Fibroblast of peridontal ligament (primary cell): ENCODE measurements around the gene MAGT1.
"Not testable (repeated sequence)": the region's sequence is repeated elsewhere in the genome, so short reads cannot be mapped to it uniquely, and the experiment has no call there.

Experiments used
- DNase-seq: peaks from one replicate; pipeline ENCODE4 v3.0.0-alpha.2; 2010; ENCODE audit errors: extremely low read depth

MAGT1 gene

DNA sequence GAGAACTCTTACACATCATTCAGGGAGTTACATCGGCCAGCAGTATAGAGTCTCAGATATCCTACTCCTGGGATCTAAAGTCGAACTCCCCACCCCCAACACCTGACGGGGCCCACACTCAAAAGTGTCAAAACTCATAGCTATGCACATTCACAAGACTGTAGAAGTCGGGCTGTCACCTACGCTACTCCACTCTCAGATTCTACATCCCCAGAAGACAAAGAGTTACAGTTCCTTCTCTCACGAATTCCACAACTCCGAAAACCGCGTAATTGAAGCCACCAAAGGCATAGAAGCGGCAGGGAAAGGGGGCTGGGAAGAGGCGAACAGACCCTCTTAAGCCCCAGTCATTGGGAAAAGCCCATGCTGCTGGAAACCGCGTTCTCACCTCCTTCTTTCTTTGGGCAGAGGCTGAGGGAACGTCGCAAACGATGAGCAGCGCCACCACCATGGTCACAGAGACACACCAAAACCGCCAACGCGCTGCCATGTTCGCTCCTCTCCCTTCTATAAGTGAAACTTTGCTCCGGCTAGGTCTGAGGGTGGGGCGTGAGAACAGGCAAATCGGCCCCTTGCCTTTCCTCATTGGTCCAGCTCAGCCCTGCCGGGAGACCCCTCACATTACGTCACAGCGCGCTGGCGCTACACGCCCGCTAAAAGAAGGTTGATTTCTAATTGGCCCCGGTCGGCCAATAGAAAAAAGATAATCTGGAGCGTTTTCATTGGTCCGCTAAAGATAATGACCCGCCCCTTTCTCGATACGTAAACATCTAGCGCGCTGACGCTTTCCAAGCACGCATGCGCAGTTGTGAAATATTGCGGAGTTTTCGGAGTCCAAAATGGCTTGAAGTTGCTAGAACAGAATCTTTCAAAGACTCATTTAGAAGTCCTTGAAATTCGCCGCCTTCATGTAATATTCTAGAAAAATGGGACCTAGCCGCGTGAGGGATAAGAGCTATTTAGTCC, at the start of gene MAGT1:
TSS of gene MAGT1 (minus strand) at position 515 of the 966 bp plus-strand sequence. CDS start at position 490, 25 bp downstream.
- peak; percentile 98 for DNase-seq

DNA sequence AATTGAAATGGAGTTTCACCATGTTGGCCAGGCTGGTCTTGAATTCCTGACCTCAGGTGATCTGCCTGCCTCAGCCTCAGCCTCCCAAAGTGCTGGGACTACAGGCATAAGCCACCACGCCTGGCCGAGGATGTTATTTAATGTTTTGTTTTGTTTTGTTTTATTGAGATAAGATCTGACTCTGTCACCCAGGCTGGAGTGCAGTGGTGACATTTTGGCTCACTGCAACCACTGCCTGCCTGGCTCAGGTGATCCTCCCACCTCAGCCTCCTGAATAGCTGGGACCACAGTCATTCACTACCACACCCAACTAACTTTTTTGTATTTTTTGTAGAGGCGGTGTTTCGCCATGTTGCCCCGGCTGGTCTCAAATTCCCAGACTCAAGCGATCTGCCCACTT, 49.8 kb upstream of the MAGT1 start:
- DNase-seq: not testable (repeated sequence)

DNA sequence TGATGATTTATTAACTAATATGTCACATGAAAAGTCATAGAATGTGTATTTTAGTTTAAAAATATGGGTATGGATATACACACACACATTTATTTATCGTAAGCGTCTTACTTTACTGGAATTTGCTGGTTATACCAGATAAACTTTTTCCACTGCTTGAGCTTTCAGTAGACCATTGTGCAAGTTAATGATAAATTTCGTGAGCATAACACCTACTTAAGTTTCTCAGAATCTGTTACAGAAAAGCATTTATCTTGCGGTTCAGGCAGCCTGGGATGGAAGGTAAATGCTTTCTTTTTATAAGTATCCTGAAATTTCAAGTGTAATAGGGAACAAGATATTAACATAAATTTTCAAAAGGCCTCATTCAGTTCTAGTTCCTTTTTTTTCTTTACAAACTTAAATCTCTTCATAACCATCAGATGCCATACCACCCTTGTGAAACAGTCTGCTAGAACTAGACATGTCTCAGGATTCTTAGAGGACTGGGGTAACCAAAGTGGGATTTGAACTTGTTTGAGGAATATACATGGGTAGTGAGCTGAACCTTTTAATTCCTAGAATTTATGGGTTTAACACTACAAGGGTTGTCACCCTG, 42.9 kb upstream of the MAGT1 start:
- DNase-seq: no peak

DNA sequence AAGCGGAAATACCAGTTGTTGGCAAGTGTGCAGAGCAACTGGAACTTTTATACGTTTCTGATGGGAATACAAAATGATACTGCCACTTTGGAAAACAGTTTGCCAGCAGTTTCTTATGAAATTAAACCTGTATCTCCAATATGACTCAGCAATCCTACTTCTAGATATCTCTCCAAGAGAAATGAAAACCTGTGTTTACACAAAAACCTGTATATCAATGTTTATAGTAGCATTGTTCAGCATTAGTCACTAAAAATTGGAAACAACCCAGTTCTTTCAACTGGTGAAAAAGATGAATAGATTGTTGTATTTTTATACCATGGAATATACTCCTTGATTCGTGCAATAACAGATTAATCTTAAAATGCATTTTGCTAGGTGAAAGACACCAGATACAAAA, 42.1 kb upstream of the MAGT1 start:
- DNase-seq: peak; percentile 34

DNA sequence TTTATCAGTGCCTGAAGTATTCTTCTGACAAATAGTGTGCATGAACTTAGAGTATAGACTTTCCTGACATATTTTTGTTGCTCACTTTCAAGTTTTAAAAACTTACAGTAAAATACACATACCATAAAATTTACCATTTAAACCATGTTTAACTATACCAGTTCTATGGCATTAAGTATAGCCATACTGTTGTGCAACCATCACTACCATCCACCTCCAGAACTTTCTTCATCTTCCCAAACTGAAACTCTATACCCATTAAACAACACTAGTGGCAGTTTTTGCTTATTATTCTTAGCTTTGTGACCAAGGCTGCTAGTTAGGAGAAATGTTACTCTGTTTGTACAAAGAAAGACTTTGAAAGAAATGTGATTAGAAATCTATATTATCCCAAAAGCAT, 41.1 kb upstream of the MAGT1 start:
- peak; percentile 10 for DNase-seq

DNA sequence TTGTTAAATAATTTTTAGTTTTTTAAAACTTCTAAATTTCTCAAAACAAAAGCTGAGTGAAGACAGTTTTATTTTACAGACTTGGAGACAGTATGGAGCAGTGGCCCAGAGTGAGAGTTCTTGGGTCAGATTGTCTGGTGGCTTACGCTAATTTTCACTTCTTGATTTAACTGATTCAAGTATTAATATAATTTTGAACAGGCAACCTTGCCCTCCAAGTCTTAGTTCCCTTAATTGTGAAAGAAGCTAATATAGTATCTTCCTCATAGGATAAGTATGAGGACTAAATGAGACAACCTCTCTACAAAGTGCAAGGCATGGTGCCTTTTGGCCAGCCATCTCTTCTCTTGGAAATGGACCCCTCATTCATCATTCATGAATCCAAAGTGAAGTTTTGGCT, 40.7 kb upstream of the MAGT1 start:
- no peak for DNase-seq

DNA sequence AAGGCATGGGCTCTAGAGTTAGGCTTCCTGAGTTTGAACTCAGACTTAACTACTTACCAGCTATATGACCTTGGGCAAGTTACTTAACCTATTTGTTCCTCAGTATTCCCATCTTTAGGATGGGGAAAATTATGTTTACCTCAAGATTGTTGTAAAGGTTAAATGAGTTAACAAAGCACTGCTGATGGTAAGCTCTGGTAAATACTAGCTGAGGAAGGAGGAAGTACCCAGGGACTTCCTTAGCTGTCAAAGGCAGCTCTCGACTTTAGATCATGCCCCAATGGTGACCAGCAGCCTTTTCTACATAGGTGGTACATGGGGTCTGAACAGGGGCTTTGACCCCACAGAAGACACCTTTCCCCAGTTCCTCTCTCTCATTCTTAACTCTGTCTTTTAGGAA, 35.3 kb upstream of the MAGT1 start:
- no peak for DNase-seq

DNA sequence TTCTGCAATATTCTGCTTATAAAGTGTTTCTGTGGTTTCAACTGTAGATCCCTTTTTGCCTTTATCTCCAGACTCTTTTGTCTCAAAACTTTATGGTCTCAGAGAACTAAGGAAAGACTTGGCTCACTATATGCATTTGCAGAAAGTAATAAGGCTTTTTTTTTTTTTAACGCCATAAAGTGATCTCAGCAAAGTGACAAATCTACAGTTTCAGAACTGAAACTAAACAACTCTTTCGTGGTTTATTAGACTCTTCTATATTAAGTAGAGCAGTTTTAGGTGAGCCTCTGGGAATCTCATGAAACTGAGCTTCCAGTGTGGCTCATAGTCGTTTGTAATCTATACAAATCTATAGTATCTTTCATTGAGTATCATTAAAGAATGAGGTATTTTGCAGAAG, 30.5 kb upstream of the MAGT1 start:
- DNase-seq: no peak

DNA sequence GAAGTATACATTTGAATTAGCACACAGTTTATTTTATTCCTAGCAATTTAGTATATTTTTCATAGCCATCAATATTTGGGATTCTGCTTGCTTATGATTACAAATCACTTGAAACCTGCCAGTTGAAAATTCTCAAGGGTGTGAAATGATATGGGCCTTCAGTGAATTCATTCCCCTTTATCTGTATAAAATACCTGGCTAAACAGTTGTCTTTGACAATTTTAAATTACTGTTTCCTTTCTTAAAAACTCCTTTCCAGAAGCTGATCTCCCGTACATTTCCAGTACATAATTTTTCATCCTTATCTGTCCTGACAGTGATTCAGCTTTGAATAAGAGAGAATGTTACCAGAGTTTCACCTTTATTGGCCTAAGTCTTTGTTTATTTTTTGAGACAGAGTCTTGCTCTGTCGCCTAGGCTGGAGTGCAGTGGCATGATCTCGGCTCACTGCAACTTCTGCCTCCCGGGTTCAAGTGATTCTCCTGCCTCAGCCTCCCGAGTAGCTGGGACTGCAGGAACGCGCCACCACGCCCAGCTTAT, 29.2 kb upstream of the MAGT1 start:
- DNase-seq: no peak

DNA sequence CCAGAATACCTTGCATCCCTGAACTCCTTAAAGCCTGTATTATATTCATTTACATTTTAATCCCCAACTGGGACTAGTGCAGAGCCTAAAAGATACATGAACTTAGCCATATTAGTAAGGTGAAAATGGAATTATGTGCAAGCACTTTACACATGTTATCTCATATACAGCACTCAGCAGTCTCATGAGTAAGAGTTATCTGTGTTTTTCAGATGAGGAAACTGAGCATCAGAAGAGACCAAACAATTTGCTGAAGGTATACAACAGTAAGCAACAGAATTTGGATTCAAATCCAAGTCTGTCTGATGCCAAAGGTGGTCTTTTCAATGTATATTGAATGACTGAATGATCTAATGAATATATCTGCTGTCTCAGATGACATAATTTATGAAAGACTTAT, 27.6 kb upstream of the MAGT1 start:
- DNase-seq: no peak

DNA sequence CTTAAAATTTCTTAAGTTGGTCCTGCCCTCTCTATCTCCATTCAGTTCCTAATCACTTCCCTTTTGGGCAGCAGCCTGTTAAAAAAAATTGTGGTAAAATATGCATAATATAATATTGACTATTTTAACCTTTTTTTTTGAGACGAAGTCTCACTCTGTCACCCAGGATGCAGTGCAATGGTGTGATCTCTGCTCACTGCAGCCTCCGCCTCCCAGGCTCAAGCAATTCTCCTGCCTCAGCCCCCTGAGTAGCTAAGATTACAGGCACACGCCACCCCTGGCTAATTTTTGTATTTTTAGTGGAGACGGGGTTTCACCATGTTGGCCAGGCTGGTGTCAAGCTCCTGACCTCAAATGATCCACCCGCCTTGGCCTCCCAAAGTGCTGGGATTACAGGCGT, 24.1 kb upstream of the MAGT1 start:
- not testable (repeated sequence) for DNase-seq

DNA sequence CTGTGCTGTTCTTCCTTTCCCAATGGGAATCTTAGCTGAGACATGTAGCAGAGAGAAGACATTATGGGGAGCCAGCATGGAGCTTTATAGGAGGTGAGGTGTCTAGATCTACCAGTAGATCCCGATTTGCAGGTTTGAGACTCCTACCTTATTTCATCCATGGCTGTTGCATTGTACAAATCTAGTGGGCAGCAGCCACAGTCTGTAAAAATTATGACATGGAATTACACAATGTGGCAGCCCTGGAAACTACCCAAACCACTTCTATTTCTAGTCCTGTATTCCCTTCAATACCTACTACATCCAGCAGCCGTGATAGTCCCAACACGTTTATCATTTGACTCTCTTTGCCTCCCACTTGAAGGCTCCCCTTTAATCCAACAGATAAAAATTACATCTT, 23.3 kb upstream of the MAGT1 start:
- DNase-seq: peak; percentile 48

DNA sequence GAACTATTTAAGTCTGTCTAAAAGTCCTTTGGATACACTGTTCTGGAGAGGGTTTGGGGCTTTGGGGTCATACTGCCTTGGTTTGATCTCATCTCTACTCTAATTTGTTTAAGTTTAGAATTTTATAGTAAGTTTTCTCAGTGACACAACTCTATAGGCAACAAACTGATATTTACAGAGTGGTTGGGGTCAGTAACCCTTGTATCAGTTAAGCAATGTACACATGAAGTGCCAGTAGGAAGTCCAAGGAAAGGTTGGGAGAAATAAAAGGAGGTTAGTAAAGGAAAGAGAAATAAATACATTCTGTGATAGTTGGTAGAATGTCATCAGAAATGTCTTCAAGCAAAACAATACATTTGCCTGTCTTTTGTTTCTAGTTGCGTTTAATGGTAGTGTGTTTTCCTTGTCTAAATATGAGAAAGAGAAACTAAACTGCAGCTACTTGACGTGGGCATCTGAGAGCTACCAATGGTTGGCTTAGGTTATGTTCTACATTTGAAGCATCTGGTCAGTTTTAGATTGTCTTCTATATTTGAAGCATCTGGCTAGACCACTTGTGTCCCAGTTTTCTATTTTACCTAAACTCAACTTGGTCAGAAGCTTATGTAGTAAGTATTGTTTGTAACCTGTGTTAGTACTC, 22.2 kb upstream of the MAGT1 start:
- DNase-seq: no peak

DNA sequence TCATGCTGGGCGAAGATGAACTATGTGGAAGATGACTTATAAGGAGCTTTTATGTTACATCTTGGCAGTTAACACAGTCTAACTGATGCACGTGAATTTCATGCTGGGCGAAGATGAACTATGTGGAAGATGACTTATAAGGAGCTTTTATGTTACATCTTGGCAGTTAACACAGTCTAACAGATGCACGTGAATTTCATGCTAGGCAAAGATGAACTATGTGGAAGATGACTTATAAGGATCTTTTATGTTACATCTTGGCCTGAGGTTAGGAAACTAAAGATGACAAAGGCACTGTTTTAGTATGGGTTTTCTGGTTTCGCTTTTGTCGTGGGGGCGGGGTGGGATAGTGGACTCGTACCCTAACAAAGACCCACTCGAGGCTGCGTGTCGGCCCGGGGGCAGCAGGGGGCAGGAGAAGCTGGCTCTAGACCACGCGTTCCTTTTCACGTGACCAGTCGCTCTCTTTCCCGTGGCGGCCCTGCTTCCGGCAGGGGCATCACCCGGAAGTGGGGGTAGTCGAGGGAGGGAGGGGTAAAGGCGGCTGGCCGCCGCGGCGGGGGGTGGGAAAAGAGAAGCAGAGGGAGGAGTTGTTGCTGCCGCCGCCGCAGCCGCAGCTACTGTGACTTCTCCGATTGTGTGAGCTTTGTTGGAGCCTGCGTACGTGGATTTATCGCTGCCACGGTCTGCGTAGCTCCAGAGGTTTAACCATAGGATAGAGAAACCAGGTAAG, 15.0 kb upstream of the MAGT1 start, which contains the start of gene ATP7A:
TSS of gene ATP7A (plus strand) at position 586 of the 733 bp plus-strand sequence. CDS start 60,949 bp downstream, outside the sequence.
- peak; percentile 84 for DNase-seq

DNA sequence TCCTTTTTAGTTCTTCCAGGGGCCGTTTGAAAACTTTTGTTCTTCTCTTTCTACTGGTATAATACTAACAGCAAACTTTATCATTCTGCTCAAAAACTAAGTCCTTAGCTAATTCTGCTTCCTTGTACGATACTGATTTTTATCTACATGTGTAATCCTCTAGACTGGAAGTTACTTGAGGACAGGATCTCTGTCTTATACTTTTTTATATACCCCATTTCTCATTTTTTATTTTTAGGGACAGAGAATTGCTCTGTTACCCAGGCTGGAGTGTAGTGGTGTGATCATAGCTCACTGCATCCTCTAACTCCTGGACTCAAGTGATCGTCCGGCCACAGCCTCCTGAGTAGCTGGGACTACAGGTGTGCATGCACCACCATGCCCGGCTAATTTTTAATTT, 6.3 kb upstream of the MAGT1 start:
- no peak for DNase-seq

DNA sequence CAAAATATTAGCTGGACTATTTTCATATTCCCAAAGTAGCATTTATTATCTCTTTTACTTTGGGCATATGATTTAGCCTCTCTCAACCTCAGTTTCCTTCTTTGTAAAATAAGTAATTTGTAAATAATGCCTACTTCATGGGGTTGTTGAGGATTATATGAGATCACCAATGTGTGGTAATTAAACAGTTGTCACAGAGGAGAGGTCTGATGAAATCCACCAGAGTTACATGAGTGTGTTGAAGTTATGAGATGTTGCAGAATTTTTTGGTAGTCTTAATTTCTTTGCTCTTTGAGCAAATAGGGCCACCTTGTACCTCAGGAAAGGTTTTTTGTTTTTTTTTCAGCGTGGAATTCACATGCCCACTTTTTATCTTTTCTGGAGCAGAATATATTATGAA, 5.5 kb upstream of the MAGT1 start:
- DNase-seq: no peak

DNA sequence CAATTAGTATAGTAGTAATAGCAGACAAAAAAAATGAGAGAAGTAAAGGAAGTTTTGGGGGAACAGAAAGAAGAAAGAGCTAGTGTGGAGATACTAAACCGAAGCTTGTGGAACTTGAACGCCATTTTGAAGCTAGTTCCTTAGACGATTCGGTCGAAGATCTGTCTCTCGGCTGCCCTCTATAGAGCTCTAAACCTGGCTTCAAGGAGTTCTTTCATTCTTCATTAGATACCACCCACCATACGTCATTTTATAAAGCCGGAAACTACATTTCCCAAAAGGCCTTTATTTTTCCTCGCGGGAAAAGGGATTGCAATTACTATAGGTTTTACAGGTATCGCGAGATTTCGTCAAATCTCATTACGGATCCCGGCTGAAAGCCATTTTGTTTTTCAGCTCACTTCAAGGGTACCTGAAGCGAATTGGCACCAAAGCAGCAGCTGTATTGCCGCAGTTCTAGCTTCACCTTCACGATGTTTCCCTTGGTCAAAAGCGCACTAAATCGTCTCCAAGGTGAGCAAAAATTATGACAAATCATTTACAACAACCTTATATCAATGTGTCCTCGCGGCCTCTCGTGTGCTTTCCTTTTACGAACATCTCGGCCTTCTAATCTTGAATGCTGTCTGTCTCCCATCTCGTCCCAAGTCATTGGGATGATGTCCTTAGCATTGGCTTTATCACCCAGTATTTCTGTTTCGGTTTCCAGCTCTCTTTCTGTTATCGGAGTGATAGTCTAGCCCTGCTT, 4.0 kb upstream of the MAGT1 start, which contains the start of gene COX7B:
TSS of gene COX7B (plus strand) at position 388 of the 748 bp plus-strand sequence. CDS start at position 474, 86 bp downstream.
- DNase-seq: peak; percentile 98

DNA sequence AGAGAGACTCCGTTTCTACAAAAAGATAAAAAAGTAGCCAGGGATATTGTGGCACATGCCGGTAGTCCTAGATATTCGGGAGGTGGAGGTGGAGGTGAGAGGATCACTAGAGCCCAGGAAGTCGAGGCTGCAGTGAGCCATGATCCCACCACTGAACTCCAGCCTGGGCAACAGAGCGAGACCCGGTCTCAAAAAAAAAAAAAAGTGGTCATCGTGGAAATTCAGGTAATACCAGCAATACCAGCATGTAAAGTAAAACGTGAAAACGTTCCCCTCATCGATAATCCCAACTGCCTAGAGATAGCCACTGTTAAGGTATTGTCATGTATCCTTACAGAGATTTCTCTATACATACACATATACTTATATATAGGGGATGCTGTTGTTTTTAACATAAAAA, 1.5 kb downstream of the MAGT1 start:
- DNase-seq: no peak

DNA sequence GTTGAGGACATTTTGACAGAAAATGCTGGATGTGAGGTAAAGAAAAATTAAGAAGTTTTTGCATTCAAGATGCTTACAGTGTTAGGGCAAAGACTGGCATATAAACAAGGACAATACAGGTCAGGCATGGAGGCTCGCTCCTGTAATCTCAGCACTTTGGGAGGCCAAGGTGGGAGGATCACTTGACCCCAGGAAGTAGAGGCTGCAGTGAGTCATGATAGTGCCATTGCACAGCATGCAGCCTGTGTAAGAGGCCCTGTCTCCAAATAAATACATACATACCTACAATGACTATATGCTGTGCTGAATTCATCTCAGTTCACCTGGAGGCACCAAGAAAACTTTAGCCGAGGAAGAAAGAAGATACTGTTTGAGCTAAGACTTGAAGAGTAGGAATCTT, 2.3 kb downstream of the MAGT1 start:
- no peak for DNase-seq

DNA sequence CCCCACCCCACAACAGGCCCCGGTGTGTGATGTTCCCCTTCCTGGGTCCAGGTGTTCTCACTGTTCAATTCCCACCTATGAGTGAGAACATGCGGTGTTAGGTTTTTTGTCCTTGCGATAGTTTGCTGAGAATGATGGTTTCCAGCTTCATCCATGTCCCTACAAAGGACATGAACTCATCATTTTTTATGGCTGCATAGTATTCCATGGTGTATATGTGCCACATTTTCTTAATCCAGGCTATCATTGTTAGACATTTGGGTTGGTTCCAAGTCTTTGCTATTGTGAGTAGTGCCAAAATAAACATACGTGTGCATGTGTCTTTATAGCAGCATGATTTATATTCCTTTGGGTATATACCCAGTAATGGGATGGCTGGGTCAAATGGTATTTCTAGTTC, 13.8 kb downstream of the MAGT1 start:
- not testable (repeated sequence) for DNase-seq

DNA sequence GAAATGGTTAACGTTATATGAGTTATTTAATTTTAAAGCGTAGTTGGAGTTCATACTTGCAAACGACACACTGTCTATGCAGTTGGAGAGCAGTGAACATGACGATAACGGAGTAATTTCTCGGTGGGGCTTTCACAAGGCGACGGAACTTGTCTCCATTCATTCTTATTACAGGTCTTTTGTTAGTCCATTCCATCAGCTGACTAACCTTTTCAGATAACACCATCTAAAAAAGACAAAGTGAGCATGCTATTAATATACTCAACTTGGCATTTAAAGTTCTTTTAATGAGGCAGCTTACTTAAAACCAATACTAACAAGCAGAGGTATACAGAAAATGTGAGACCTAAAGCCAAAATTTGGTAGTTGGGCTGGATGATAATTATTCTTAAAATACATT, 19.9 kb downstream of the MAGT1 start:
- no peak for DNase-seq
